HepG2 (cell line): ENCODE data around the gene TFF1. TPM values are rescaled to one million over a fixed set of nuclear protein-coding genes. Genes with fewer than 3 reads are reported as not detected.

Experiments
- ATAC-seq: fragments of 200-7000 bp; cut with Tn5 transposase; 3 replicates; pipeline ENCODE4 v1.9.1; 2020; ENCODE audit warnings: mild to moderate bottlenecking, moderate library complexity
- BruUV-seq: library from RNA; stranded (reverse); fragments of 400-500 nt; replicated peaks from 2 replicates; lab custom pipeline; 2021; lab: Mats Ljungman, UMichigan
- CTCF ChIA-PET: fragments of 300-600 bp; formaldehyde crosslinking; extraction: SDS; loops from one replicate; lab custom pipeline; 2021; ENCODE audit warnings: low total read pairs, inconsistent platforms, low intra/inter-chr PET ratio; lab: Yijun Ruan, JAX
- POLR2A ChIA-PET: fragments of 350-600 bp; sonication (Branson Sonifier 250); formaldehyde crosslinking; loops from one replicate; lab custom pipeline; 2020; ENCODE audit warnings: antibody characterized with exemption, inconsistent platforms; lab: Yijun Ruan, JAX
- DNase-seq: peaks from one replicate; pipeline ENCODE4 v3.0.0-alpha.2; 2015; ENCODE audit warnings: low spot score
- FAIRE-seq: peaks from 3 replicates; lab custom pipeline; 2011; peaks lifted over from hg19 to GRCh38; lab: Jason Lieb, UNC
- H2AFZ ChIP-seq: one replicate; pipeline ENCODE4 v1.6.1; 2011; ENCODE audit warnings: low read length, inconsistent platforms
- H3K27ac ChIP-seq: fragments of 300-600 bp; 3 replicates; pipeline ENCODE4 v1.8.0; 2011; ENCODE audit warnings: mixed run types, mild to moderate bottlenecking, mixed read lengths, low read length, inconsistent platforms; ENCODE audit not compliant: insufficient read depth; ENCODE audit errors: extremely low read length
- H3K27me3 ChIP-seq, 2 experiments: fragments of 200-600 bp in 1 of 2; 2 replicates in 1 of 2; 3 replicates in 1 of 2; pipeline versions ENCODE4 v1.6.0 to v1.8.0; 2011; ENCODE audit warnings: low read length in 2 of 2, mild to moderate bottlenecking in 2 of 2, moderate library complexity in 2 of 2, inconsistent platforms in 1 of 2; ENCODE audit not compliant: insufficient read depth in 2 of 2, control insufficient read depth in 1 of 2
- H3K36me3 ChIP-seq, 2 experiments: fragments of 200-600 bp in 1 of 2; replicated peaks in 1 of 2; 2 replicates in 1 of 2; 3 replicates in 1 of 2; pipeline versions ENCODE4 v1.5.1 to v1.8.0; 2011; ENCODE audit warnings: low read length in 2 of 2, inconsistent platforms in 1 of 2; ENCODE audit not compliant: insufficient read depth in 2 of 2, control insufficient read depth in 1 of 2
- H3K4me1 ChIP-seq: 2 replicates; pipeline ENCODE4 v1.5.1; 2012; ENCODE audit warnings: low read length, inconsistent platforms; ENCODE audit not compliant: insufficient read depth
- H3K4me2 ChIP-seq: 2 replicates; pipeline ENCODE4 v1.6.0; 2011; ENCODE audit warnings: low read depth, low read length, inconsistent platforms
- H3K4me3 ChIP-seq, 3 experiments: fragments of 200-600 bp in 1 of 3; sonication (generic), shearing (Covaris generic) in 1 of 3; replicated peaks in 1 of 3; 2 replicates each; pipeline ENCODE4 v1.5.1; 2011 to 2016; ENCODE audit warnings: low read length in 3 of 3, inconsistent platforms in 2 of 3, low read depth in 2 of 3, mild to moderate bottlenecking in 2 of 3, control low read depth in 1 of 3, mixed read lengths in 1 of 3; ENCODE audit not compliant: insufficient read depth in 1 of 3
- H3K79me2 ChIP-seq: one replicate; pipeline ENCODE4 v1.6.1; 2011; ENCODE audit warnings: low read length, inconsistent platforms; ENCODE audit not compliant: insufficient read depth
- H3K9ac ChIP-seq: 2 replicates; pipeline ENCODE4 v1.6.0; 2011; ENCODE audit warnings: mild to moderate bottlenecking, low read depth, low read length, inconsistent platforms; ENCODE audit not compliant: insufficient read depth
- H3K9me3 ChIP-seq: 2 replicates; pipeline ENCODE4 v1.5.1; 2012; ENCODE audit warnings: mild to moderate bottlenecking, low read length
- H4K20me1 ChIP-seq: 2 replicates; pipeline ENCODE4 v1.6.0; 2011; ENCODE audit warnings: inconsistent platforms, mild to moderate bottlenecking, low read length, moderate library complexity; ENCODE audit not compliant: insufficient read depth
- BRF2 ChIP-seq: sonication (generic); formaldehyde crosslinking; IDR thresholded peaks from 2 replicates; pipeline ENCODE4 v1.8.1; 2022; ENCODE audit warnings: mild to moderate bottlenecking, missing genetic modification reagents
- DMAP1 ChIP-seq: IDR thresholded peaks from 2 replicates; pipeline ENCODE4 v1.6.1; 2016
- GATAD2A ChIP-seq: IDR thresholded peaks from 2 replicates; pipeline ENCODE4 v1.6.1; 2016
- MXD3 ChIP-seq: IDR thresholded peaks from 2 replicates; pipeline ENCODE4 v1.6.1; 2016; ENCODE audit warnings: mild to moderate bottlenecking, missing biosample characterization, missing genetic modification reagents
- SAP130 ChIP-seq: IDR thresholded peaks from 2 replicates; pipeline ENCODE4 v1.6.1; 2016; ENCODE audit warnings: low read depth
- ZNF280B ChIP-seq: sonication (generic); formaldehyde crosslinking; IDR thresholded peaks from 2 replicates; pipeline ENCODE4 v1.5.0; 2020; ENCODE audit warnings: missing genetic modification reagents, mild to moderate bottlenecking, borderline replicate concordance
- WGBS: methylation state at CpG from one replicate; pipeline ENCODE4 v1.1.6; 2017; ENCODE audit warnings: low lambda C conversion rate; 5-methylcytosine and 5-hydroxymethylcytosine counted together
- in situ Hi-C: cut with HindIII; loops from 2 replicates; pipeline ENCODE4 v1.10.0; 2017; ENCODE audit warnings: low pct_unique_long_range_greater_than_20kb; ENCODE audit not compliant: extremely low pct_ligation_motif_present
- intact Hi-C: fragments of 100-400 bp; cut with micrococcal nuclease; formaldehyde crosslinking; loops from one replicate; pipeline ENCODE4 v1.10.0; 2022; ENCODE audit not compliant: unreplicated experiment
- polyA plus RNA-seq, 8 experiments: library from polyadenylated mRNA; depleted of rRNA in 3 of 8; stranded (reverse) in 7 of 8; unstranded in 1 of 8; fragments of >200 nt; fragmentation: Illumina TruSeq in 4 of 8; extraction: Trizol in 4 of 8; gene quantifications; 2 replicates each; pipeline versions ENCODE4 v1.2.1 to v1.2.3, GENCODE V29; 2011 to 2016; ENCODE audit warnings: low read depth in 4 of 8, missing spikeins in 1 of 8, mixed read lengths in 1 of 8; ENCODE audit not compliant: insufficient read depth in 1 of 8
- total RNA-seq, 5 experiments: library from RNA; depleted of rRNA; stranded (reverse); fragments of >200 nt; fragmentation: Illumina TruSeq; extraction: Trizol; gene quantifications; 2 replicates each; pipeline ENCODE4 v1.2.3, GENCODE V29; 2016; ENCODE audit warnings: low read depth in 1 of 5

The TFF1 gene
- total and polyA plus RNA-seq, 2 of the 13 experiments (the other 11 are each of a cell fraction or from before 2014, with no cell fraction given) = 0.24 to 19.4 TPM

GRCh38 chr21:42395905-42396651 lies 29.7 kb upstream of the TFF1 start, which contains the start of gene TMPRSS3:
TMPRSS3 (minus strand) TSS chr21:42396052; CDS start chr21:42395417, 635 bp downstream.
- Histone ChIP-seq H3K9ac (no peak within 1 kb of the TSS), H3K79me2 (no peaks in the 10 kb centered on the region), H3K27ac (no peak within 1 kb of the TSS), H4K20me1 (no peaks in the 10 kb centered on the region), H3K4me1 (peaks cover 34% of the 10 kb centered on the region), H3K9me3 (no peaks in the 10 kb centered on the region), H2AFZ (no peak within 1 kb of the TSS), H3K36me3 (no peaks in the 10 kb centered on the region), H3K4me2 (no peak within 1 kb of the TSS), H3K27me3 (no peaks in the 10 kb centered on the region; a peak in 1 of 5 replicates), H3K4me3 (no peak within 1 kb of the TSS)
- WGBS = 66% methylated on average over 15 of the region's 17 CpGs
- intact Hi-C loops = no loop called here
- BruUV-seq = no TSS peak
- no peak for DNase-seq
- no peak for TF ChIP-seq GATAD2A (CRISPR knock-in tag)
- no peak for TF ChIP-seq DMAP1 (CRISPR knock-in tag)
- TF ChIP-seq ZNF280B (CRISPR knock-in tag) = no peak
- TF ChIP-seq MXD3 (CRISPR knock-in tag) = no peak
- CTCF ChIA-PET = no interaction called here
- in situ Hi-C loops = no loop called here
- no peak for ATAC-seq
- POLR2A ChIA-PET = no interaction called here
- no peak for FAIRE-seq

GRCh38 chr21:42395302-42395701 lies 29.0 kb upstream of the TFF1 start:
- H3K36me3 ChIP-seq = no peaks in the 10 kb centered on the region
- H2AFZ ChIP-seq = no peak overlapping the region
- peaks cover 42% of the 10 kb centered on the region for H3K4me1 ChIP-seq
- no peaks in the 10 kb centered on the region for H3K79me2 ChIP-seq
- ATAC-seq = no peak
- WGBS = 77% methylated on average over 11 of the region's 11 CpGs
- no peaks in the 10 kb centered on the region; a peak in 1 of 5 replicates for H3K27me3 ChIP-seq
- no peak overlapping the region for H3K9ac ChIP-seq
- POLR2A ChIA-PET = no interaction called here
- in situ Hi-C loops (no loop called here), intact Hi-C loops (no loop called here)
- H3K9me3 ChIP-seq = no peaks in the 10 kb centered on the region
- no peak for FAIRE-seq
- no peak overlapping the region for H3K27ac ChIP-seq
- TF ChIP-seq BRF2 (no peak), SAP130 (CRISPR knock-in tag) (no peak)
- H4K20me1 ChIP-seq = no peaks in the 10 kb centered on the region
- CTCF ChIA-PET = no interaction called here
- no peak overlapping the region for H3K4me3 ChIP-seq
- no peak for DNase-seq
- BruUV-seq = no TSS peak
- no peak overlapping the region for H3K4me2 ChIP-seq
